ENCODE measurements around the gene CWC27. TPM values are rescaled to one million over a fixed set of nuclear protein-coding genes. Genes with fewer than 3 reads are reported as not detected.

The CWC27 gene
- total and polyA plus RNA-seq, 9 of the 15 experiments (the other 6 are each of a cell fraction or from before 2014, with no cell fraction given) = 19.7 to 49.3 (median 38.3) TPM

DNA sequence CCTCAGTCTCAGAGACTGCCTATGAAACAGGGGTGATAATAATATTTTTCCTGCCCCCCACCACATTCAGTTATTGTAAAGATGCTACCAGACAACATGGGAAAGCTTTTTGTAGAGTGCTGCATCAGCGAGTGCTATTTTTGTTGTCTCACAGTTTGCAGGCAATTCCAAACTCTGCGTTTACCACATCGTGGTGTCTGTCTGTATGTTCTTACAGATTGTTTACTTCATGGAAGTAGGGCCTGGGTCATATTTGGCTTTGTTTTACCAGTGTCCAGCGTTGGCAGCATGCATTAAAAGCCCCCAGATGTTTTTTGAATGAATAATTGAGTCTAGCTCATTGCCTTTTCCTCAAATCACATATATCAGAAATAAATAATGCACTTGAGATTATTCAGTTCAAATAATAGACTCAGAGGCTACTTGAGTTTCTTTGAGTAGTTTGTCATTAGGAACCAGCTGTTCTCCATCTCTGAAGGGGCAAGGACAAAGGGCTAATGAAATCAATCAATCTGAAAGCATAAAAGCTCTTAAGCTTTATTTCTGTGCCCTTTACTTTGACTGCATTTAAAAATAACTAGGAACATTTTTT, 243.7 kb downstream of the CWC27 start:
- no TSS peak for BruUV-seq (replicated peaks)
- intact Hi-C loops (cut with micrococcal nuclease) = no loop called here
- Histone ChIP-seq H3K9ac (ENCODE audit: insufficient read depth in 1 of 2, low read depth in 2 of 2, low read length in 2 of 2) (no peak overlapping the region), H4K20me1 (replicated peaks; ENCODE audit: control insufficient read depth, insufficient read depth, low read length) (no peaks in the 10 kb centered on the region), H3K36me3 (ENCODE audit: control insufficient read depth, insufficient read depth, low read length) (no peaks in the 10 kb centered on the region), H3K4me1 (replicated peaks in 1 of 2; ENCODE audit: control insufficient read depth in 2 of 2, insufficient read depth in 2 of 2, low read length in 2 of 2) (no peaks in the 10 kb centered on the region), H3K27ac (ENCODE audit: extremely low read depth, low read depth, low read length) (no peak overlapping the region), H2AFZ (ENCODE audit: low read depth, low read length) (no peak overlapping the region), H3K4me3 (no peak overlapping the region), H3K27me3 (ENCODE audit: control insufficient read depth in 2 of 2, insufficient read depth in 2 of 2, low read length in 2 of 2) (no peaks in the 10 kb centered on the region), H3K4me2 (ENCODE audit: insufficient read depth, low read length) (no peak overlapping the region), H3K79me2 (ENCODE audit: control insufficient read depth, insufficient read depth, low read length) (no peaks in the 10 kb centered on the region), H3K9me3 (replicated peaks; ENCODE audit: control insufficient read depth, insufficient read depth, low read depth, low read length) (no peaks in the 10 kb centered on the region), H3K9me1 (ENCODE audit: control insufficient read depth, insufficient read depth, low read length) (no peaks in the 10 kb centered on the region)
- in situ Hi-C loops (cut with MboI) = no loop called here
- ChIA-PET CTCF (ENCODE audit: low intra/inter-chr PET ratio) (no interaction called here), POLR2A (interaction anchor here (0.6 to 0.8 kb wide), 2 partner anchors 16 to 645 kb away, joined by 3 read pairs; no protein-coding TSS in a partner anchor)
- ATAC-seq = no peak
- no peak for DNase-seq (ENCODE audit: extremely low read depth in 1 of 4, low spot score in 3 of 4)
- FAIRE-seq = no peak
- 29% methylated on average over 4 of the region's 4 CpGs for WGBS (ENCODE audit: insufficient coverage, low coverage, missing lambda C conversion rate)
- TF ChIP-seq SIN3B (IDR thresholded peaks at IDR 0.05; ENCODE audit: low read depth) (no peak), PCBP1 (IDR thresholded peaks at IDR 0.05; ENCODE audit: low read depth, low read length, poor library complexity, severe bottlenecking) (no peak), ZNF12 (CRISPR knock-in tag; IDR thresholded peaks at IDR 0.05) (no peak), FOXA1 (IDR thresholded peaks at IDR 0.05; ENCODE audit: borderline replicate concordance) (no peak), PRMT5 (CRISPR knock-in tag; IDR thresholded peaks at IDR 0.05) (no peak)
- TF ChIP-seq, protein P1, sequence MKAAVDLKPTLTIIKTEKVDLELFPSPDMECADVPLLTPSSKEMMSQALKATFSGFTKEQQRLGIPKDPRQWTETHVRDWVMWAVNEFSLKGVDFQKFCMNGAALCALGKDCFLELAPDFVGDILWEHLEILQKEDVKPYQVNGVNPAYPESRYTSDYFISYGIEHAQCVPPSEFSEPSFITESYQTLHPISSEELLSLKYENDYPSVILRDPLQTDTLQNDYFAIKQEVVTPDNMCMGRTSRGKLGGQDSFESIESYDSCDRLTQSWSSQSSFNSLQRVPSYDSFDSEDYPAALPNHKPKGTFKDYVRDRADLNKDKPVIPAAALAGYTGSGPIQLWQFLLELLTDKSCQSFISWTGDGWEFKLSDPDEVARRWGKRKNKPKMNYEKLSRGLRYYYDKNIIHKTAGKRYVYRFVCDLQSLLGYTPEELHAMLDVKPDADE (conservative IDR thresholded peaks at IDR 0.05; ENCODE audit: control insufficient read depth, low read depth, low read length) = no peak
- TF ChIP-seq, protein P2, sequence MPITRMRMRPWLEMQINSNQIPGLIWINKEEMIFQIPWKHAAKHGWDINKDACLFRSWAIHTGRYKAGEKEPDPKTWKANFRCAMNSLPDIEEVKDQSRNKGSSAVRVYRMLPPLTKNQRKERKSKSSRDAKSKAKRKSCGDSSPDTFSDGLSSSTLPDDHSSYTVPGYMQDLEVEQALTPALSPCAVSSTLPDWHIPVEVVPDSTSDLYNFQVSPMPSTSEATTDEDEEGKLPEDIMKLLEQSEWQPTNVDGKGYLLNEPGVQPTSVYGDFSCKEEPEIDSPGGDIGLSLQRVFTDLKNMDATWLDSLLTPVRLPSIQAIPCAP (CRISPR knock-in tag; IDR thresholded peaks at IDR 0.05; ENCODE audit: borderline replicate concordance) = no peak
- TF ChIP-seq, protein P3, sequence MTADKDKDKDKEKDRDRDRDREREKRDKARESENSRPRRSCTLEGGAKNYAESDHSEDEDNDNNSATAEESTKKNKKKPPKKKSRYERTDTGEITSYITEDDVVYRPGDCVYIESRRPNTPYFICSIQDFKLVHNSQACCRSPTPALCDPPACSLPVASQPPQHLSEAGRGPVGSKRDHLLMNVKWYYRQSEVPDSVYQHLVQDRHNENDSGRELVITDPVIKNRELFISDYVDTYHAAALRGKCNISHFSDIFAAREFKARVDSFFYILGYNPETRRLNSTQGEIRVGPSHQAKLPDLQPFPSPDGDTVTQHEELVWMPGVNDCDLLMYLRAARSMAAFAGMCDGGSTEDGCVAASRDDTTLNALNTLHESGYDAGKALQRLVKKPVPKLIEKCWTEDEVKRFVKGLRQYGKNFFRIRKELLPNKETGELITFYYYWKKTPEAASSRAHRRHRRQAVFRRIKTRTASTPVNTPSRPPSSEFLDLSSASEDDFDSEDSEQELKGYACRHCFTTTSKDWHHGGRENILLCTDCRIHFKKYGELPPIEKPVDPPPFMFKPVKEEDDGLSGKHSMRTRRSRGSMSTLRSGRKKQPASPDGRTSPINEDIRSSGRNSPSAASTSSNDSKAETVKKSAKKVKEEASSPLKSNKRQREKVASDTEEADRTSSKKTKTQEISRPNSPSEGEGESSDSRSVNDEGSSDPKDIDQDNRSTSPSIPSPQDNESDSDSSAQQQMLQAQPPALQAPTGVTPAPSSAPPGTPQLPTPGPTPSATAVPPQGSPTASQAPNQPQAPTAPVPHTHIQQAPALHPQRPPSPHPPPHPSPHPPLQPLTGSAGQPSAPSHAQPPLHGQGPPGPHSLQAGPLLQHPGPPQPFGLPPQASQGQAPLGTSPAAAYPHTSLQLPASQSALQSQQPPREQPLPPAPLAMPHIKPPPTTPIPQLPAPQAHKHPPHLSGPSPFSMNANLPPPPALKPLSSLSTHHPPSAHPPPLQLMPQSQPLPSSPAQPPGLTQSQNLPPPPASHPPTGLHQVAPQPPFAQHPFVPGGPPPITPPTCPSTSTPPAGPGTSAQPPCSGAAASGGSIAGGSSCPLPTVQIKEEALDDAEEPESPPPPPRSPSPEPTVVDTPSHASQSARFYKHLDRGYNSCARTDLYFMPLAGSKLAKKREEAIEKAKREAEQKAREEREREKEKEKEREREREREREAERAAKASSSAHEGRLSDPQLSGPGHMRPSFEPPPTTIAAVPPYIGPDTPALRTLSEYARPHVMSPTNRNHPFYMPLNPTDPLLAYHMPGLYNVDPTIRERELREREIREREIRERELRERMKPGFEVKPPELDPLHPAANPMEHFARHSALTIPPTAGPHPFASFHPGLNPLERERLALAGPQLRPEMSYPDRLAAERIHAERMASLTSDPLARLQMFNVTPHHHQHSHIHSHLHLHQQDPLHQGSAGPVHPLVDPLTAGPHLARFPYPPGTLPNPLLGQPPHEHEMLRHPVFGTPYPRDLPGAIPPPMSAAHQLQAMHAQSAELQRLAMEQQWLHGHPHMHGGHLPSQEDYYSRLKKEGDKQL (CRISPR knock-in tag; IDR thresholded peaks at IDR 0.05; ENCODE audit: borderline replicate concordance) = no peak
- TF ChIP-seq, protein P4, sequence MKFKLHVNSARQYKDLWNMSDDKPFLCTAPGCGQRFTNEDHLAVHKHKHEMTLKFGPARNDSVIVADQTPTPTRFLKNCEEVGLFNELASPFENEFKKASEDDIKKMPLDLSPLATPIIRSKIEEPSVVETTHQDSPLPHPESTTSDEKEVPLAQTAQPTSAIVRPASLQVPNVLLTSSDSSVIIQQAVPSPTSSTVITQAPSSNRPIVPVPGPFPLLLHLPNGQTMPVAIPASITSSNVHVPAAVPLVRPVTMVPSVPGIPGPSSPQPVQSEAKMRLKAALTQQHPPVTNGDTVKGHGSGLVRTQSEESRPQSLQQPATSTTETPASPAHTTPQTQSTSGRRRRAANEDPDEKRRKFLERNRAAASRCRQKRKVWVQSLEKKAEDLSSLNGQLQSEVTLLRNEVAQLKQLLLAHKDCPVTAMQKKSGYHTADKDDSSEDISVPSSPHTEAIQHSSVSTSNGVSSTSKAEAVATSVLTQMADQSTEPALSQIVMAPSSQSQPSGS (CRISPR knock-in tag; IDR thresholded peaks at IDR 0.05) = no peak
- TF ChIP-seq, protein P5, sequence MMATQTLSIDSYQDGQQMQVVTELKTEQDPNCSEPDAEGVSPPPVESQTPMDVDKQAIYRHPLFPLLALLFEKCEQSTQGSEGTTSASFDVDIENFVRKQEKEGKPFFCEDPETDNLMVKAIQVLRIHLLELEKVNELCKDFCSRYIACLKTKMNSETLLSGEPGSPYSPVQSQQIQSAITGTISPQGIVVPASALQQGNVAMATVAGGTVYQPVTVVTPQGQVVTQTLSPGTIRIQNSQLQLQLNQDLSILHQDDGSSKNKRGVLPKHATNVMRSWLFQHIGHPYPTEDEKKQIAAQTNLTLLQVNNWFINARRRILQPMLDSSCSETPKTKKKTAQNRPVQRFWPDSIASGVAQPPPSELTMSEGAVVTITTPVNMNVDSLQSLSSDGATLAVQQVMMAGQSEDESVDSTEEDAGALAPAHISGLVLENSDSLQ (IDR thresholded peaks at IDR 0.05) = no peak

Data from K562 (cell line).